PC-9 (cell line): ENCODE measurements around the gene FARS2. TPM values are rescaled to one million over a fixed set of nuclear protein-coding genes. Genes with fewer than 3 reads are reported as not detected.

Experiments used
- BruUV-seq: library from RNA; stranded (reverse); fragments of 400-500 nt; replicated peaks from 2 replicates; lab custom pipeline; 2021; lab: Mats Ljungman, UMichigan
- CTCF ChIA-PET: fragments of 300-600 bp; sonication (Branson Sonifier 250); formaldehyde crosslinking; loops from one replicate; lab custom pipeline; 2022; ENCODE audit warnings: antibody characterized with exemption; lab: Charles Lee
- POLR2A ChIA-PET: fragments of 300-600 bp; sonication (Branson Sonifier 250); formaldehyde crosslinking; loops from one replicate; lab custom pipeline; 2022; ENCODE audit warnings: antibody characterized with exemption; ENCODE audit not compliant: unreplicated experiment; lab: Charles Lee
- DNase-seq, 2 experiments: peaks; one replicate each; pipeline versions ENCODE4 v3.0.0 to v3.0.0-alpha.2; 2015 to 2022; ENCODE audit warnings: mixed read lengths in 1 of 2
- H2AFZ ChIP-seq: fragments of 200-600 bp; sonication (generic); 2 replicates; pipeline ENCODE4 v1.8.1; 2017; ENCODE audit warnings: antibody characterized with exemption
- H3F3A ChIP-seq: fragments of 200-600 bp; sonication (generic); 2 replicates; pipeline ENCODE4 v1.8.1; 2017; ENCODE audit warnings: antibody characterized with exemption, mild to moderate bottlenecking, low read depth; ENCODE audit not compliant: insufficient read depth
- H3K27ac ChIP-seq: fragments of 200-600 bp; sonication (generic); 2 replicates; pipeline ENCODE4 v1.6.1; 2016; ENCODE audit warnings: mixed run types
- H3K27me3 ChIP-seq: fragments of 200-600 bp; sonication (generic); 2 replicates; pipeline ENCODE4 v1.6.1; 2016; ENCODE audit warnings: low read depth, mixed run types; ENCODE audit not compliant: insufficient read depth
- H3K36me3 ChIP-seq: fragments of 200-600 bp; sonication (generic); 2 replicates; pipeline ENCODE4 v1.6.1; 2016; ENCODE audit warnings: low read depth, mixed run types
- H3K4me1 ChIP-seq: fragments of 200-600 bp; sonication (generic); replicated peaks from 2 replicates; pipeline ENCODE4 v1.6.1; 2016; ENCODE audit warnings: mixed run types; ENCODE audit not compliant: insufficient read depth
- H3K4me2 ChIP-seq: fragments of 200-600 bp; sonication (generic); 2 replicates; pipeline ENCODE4 v1.6.1; 2017; ENCODE audit warnings: mixed run types
- H3K4me3 ChIP-seq: fragments of 200-600 bp; sonication (generic); 2 replicates; pipeline ENCODE4 v1.6.1; 2016; ENCODE audit warnings: mixed run types
- H3K79me2 ChIP-seq: fragments of 200-600 bp; sonication (generic); 2 replicates; pipeline ENCODE4 v1.6.1; 2017; ENCODE audit warnings: low read depth, mixed run types
- H3K9me2 ChIP-seq: fragments of 200-600 bp; sonication (generic); 2 replicates; pipeline ENCODE4 v1.8.1; 2017; ENCODE audit warnings: mild to moderate bottlenecking; ENCODE audit not compliant: insufficient read depth
- H3K9me3 ChIP-seq: fragments of 200-600 bp; sonication (generic); 2 replicates; pipeline ENCODE4 v1.8.1; 2016; ENCODE audit warnings: low read depth; ENCODE audit not compliant: insufficient read depth
- H4K20me1 ChIP-seq: fragments of 200-600 bp; sonication (generic); 2 replicates; pipeline ENCODE4 v1.8.1; 2017; ENCODE audit not compliant: insufficient read depth
- CTCF ChIP-seq: fragments of 200-600 bp; sonication (generic); conservative IDR thresholded peaks from 2 replicates; pipeline ENCODE4 v1.6.1; 2017; ENCODE audit warnings: mixed run types, antibody characterized with exemption, mild to moderate bottlenecking, moderate library complexity
- EZH2 ChIP-seq: fragments of 200-600 bp; sonication (generic); IDR thresholded peaks from 2 replicates; pipeline ENCODE4 v1.8.0; 2017; ENCODE audit warnings: antibody characterized with exemption, low read depth
- intact Hi-C: fragments of 100-400 bp; cut with micrococcal nuclease; formaldehyde crosslinking; loops from one replicate; pipeline ENCODE4 v1.10.0; 2022; ENCODE audit not compliant: unreplicated experiment
- total RNA-seq: library from RNA; stranded (reverse); gene quantifications from 2 replicates; pipeline ENCODE4 v1.2.3, GENCODE V29; 2021

The FARS2 gene
- total RNA-seq, 1 experiment from 2014 or later, result 26.7 TPM

- H2AFZ ChIP-seq, result no peak overlapping the region
- POLR2A ChIA-PET, result no interaction called here
Observed at GRCh38 chr6:5285081-5285480, 23.8 kb downstream of the FARS2 start.

GRCh38 chr6:5285526-5285925, 24.2 kb downstream of the FARS2 start:
- CTCF ChIA-PET, result no interaction called here
- H3K36me3 ChIP-seq, result no peaks in the 10 kb centered on the region
- H3K9me3 ChIP-seq, result no peaks in the 10 kb centered on the region
- no peaks in the 10 kb centered on the region for H4K20me1 ChIP-seq
- BruUV-seq, result no TSS peak
- intact Hi-C loops, result no loop called here
- TF ChIP-seq EZH2 (no peak), CTCF (no peak)
- H3K4me2 ChIP-seq, result no peak overlapping the region
- no peak for DNase-seq
- H3K79me2 ChIP-seq, result no peaks in the 10 kb centered on the region
- POLR2A ChIA-PET, result no interaction called here
- H3K4me3 ChIP-seq, result no peak overlapping the region
- no peaks in the 10 kb centered on the region for H3F3A ChIP-seq
- no peaks in the 10 kb centered on the region for H3K27me3 ChIP-seq
- H3K9me2 ChIP-seq, result no peaks in the 10 kb centered on the region
- no peak overlapping the region for H2AFZ ChIP-seq
- no peaks in the 10 kb centered on the region for H3K4me1 ChIP-seq
- H3K27ac ChIP-seq, result no peak overlapping the region

More at GRCh38 chr6:5285081-5285480, 23.8 kb downstream of the FARS2 start:
- no peaks in the 10 kb centered on the region for H3K27me3 ChIP-seq
- no peaks in the 10 kb centered on the region for H3K79me2 ChIP-seq
- no peak overlapping the region for H3K4me3 ChIP-seq
- H3K9me2 ChIP-seq, result no peaks in the 10 kb centered on the region
- DNase-seq, result no peak
- TF ChIP-seq CTCF (no peak), EZH2 (no peak)
- BruUV-seq, result no TSS peak
- H3K9me3 ChIP-seq, result no peaks in the 10 kb centered on the region
- H3K27ac ChIP-seq, result no peak overlapping the region
- H3K36me3 ChIP-seq, result no peaks in the 10 kb centered on the region
- no peaks in the 10 kb centered on the region for H3K4me1 ChIP-seq
- CTCF ChIA-PET, result no interaction called here
- H4K20me1 ChIP-seq, result no peaks in the 10 kb centered on the region
- no peak overlapping the region for H3K4me2 ChIP-seq
- H3F3A ChIP-seq, result no peaks in the 10 kb centered on the region
- intact Hi-C loops, result no loop called here

- Histone ChIP-seq H3K4me1 (no peaks in the 10 kb centered on the region), H3K4me3 (no peak overlapping the region), H2AFZ (no peak overlapping the region), H3K9me3 (no peaks in the 10 kb centered on the region), H3K79me2 (no peaks in the 10 kb centered on the region), H3F3A (no peaks in the 10 kb centered on the region), H3K4me2 (no peak overlapping the region), H3K9me2 (no peaks in the 10 kb centered on the region), H4K20me1 (no peaks in the 10 kb centered on the region), H3K27me3 (no peaks in the 10 kb centered on the region), H3K36me3 (no peaks in the 10 kb centered on the region), H3K27ac (no peak overlapping the region)
- ChIA-PET CTCF (no interaction called here), POLR2A (no interaction called here)
- DNase-seq, result no peak
- TF ChIP-seq CTCF, result no peak
- TF ChIP-seq EZH2, result no peak
- intact Hi-C loops, result no loop called here
- no TSS peak for BruUV-seq
Observed at GRCh38 chr6:5286780-5287179, 25.5 kb downstream of the FARS2 start.
